ENCODE results near the gene EAF2. TPM values are rescaled to one million over a fixed set of nuclear protein-coding genes. Genes with fewer than 3 reads are reported as not detected.

Gene EAF2
- total RNA-seq, 1 experiment from 2014 or later: 3.9 TPM

Other genes starting within 250 kb of the EAF2 start
- under 0.01 TPM in 1 of 2 replicates, not detected in the other for gene FBXO40, start 241.8 kb upstream of the EAF2 start, total RNA-seq (2014; rRNA removed; shearing (Covaris generic))
- 0.48 and 0.74 TPM in 2 replicates for gene HCLS1, start 174.3 kb upstream of the EAF2 start, total RNA-seq (2014; rRNA removed; shearing (Covaris generic))
- gene GOLGB1, start 85.5 kb upstream of the EAF2 start, total RNA-seq (2014; rRNA removed; shearing (Covaris generic)): 9.0 and 17.4 TPM in 2 replicates
- 26.4 and 44.6 TPM in 2 replicates for gene IQCB1, start 149 bp upstream of the EAF2 start, total RNA-seq (2014; rRNA removed; shearing (Covaris generic))
- gene SLC15A2, start 59.2 kb downstream of the EAF2 start, total RNA-seq (2014; rRNA removed; shearing (Covaris generic)): 0.76 and 1.7 TPM in 2 replicates
- gene ILDR1, start 187.0 kb downstream of the EAF2 start, total RNA-seq (2014; rRNA removed; shearing (Covaris generic)): 1.00 and 1.1 TPM in 2 replicates
- 0.24 TPM in 1 of 2 replicates, not detected in the other for gene CD86, start 220.2 kb downstream of the EAF2 start, total RNA-seq (2014; rRNA removed; shearing (Covaris generic))